Stimulated activated CD8-positive, alpha-beta memory T cell treated with anti-CD3 and anti-CD28 coated beads, Interleukin-12 subunit alpha, Interleukin-12 subunit beta, amount 100 ng/mL, for 4 hours (primary cell): ENCODE data around the gene STRA8.

Source experiments
- DNase-seq: peaks from one replicate; pipeline ENCODE4 v3.0.0-alpha.2; 2020; ENCODE audit warnings: low read depth

STRA8 gene

GRCh38 chr7:135238112-135238744 is 4.6 kb downstream of the STRA8 start:
- no peak for DNase-seq

- DNase-seq, result no peak
Measured at GRCh38 chr7:135239263-135239662, 5.6 kb downstream of the STRA8 start.

- DNase-seq, result no peak
Measured at GRCh38 chr7:135240441-135240840, 6.8 kb downstream of the STRA8 start.

GRCh38 chr7:135242096-135242684 is 8.6 kb downstream of the STRA8 start:
- DNase-seq, result no peak

- DNase-seq, result no peak
Measured at GRCh38 chr7:135245226-135246190, 11.9 kb downstream of the STRA8 start.

- no peak for DNase-seq
Measured at GRCh38 chr7:135246191-135246825, 12.7 kb downstream of the STRA8 start.

- DNase-seq, result no peak
Measured at GRCh38 chr7:135247746-135248471, 14.3 kb downstream of the STRA8 start.

GRCh38 chr7:135248546-135248945 is 14.9 kb downstream of the STRA8 start:
- DNase-seq, result no peak

- no peak for DNase-seq
Measured at GRCh38 chr7:135251496-135252391, 18.1 kb downstream of the STRA8 start.

GRCh38 chr7:135253851-135254771 is 20.5 kb downstream of the STRA8 start:
- no peak for DNase-seq

GRCh38 chr7:135257790-135258189 is 24.2 kb downstream of the STRA8 start:
- no peak for DNase-seq

- DNase-seq, result no peak
Measured at GRCh38 chr7:135258585-135258984, 24.9 kb downstream of the STRA8 start.

- DNase-seq, result no peak
Measured at GRCh38 chr7:135259702-135260101, 26.1 kb downstream of the STRA8 start.

- no peak for DNase-seq
Measured at GRCh38 chr7:135260470-135260869, 26.8 kb downstream of the STRA8 start.

GRCh38 chr7:135260930-135261721 is 27.5 kb downstream of the STRA8 start:
- DNase-seq, result no peak

GRCh38 chr7:135262623-135263320 is 29.1 kb downstream of the STRA8 start:
- no peak for DNase-seq

GRCh38 chr7:135263321-135263970 is 29.8 kb downstream of the STRA8 start:
- DNase-seq, result no peak

GRCh38 chr7:135265637-135266036 is 32.0 kb downstream of the STRA8 start:
- DNase-seq, result no peak
